WTC11 (cell line): Measurements from ENCODE around the gene UPF3A. TPM values are rescaled to one million over a fixed set of nuclear protein-coding genes. Genes with fewer than 3 reads are reported as not detected.

Experiments used
- ATAC-seq: fragments of 200-7000 bp; cut with Tn5 transposase; 2 replicates; pipeline ENCODE4 v1.10.0; 2021; ENCODE audit warnings: mild to moderate bottlenecking, moderate library complexity
- CTCF ChIA-PET: fragments of 300-600 bp; sonication (Branson Sonifier 250); formaldehyde crosslinking; loops from one replicate; lab custom pipeline; 2021; ENCODE audit warnings: antibody characterized with exemption; lab: Charles Lee
- POLR2A ChIA-PET: fragments of 350-600 bp; sonication (Branson Sonifier 250); formaldehyde crosslinking; loops from one replicate; lab custom pipeline; 2021; ENCODE audit warnings: antibody characterized with exemption; lab: Charles Lee
- DNase-seq: peaks from one replicate; pipeline ENCODE4 v3.0.0; 2021; ENCODE audit warnings: low spot score
- H3K27ac Mint-ChIP-seq: 2 replicates; pipeline ENCODE4 v1.8.0; 2021; ENCODE audit warnings: mixed read lengths
- H3K27me3 Mint-ChIP-seq: 2 replicates; pipeline ENCODE4 v1.8.0; 2021; ENCODE audit warnings: low read depth, mild to moderate bottlenecking, moderate library complexity, mixed read lengths
- H3K36me3 Mint-ChIP-seq: 2 replicates; pipeline ENCODE4 v1.8.0; 2021; ENCODE audit warnings: mixed read lengths
- H3K4me1 Mint-ChIP-seq: 2 replicates; pipeline ENCODE4 v1.8.0; 2022; ENCODE audit warnings: mixed read lengths
- H3K4me3 Mint-ChIP-seq: 2 replicates; pipeline ENCODE4 v1.8.0; 2021; ENCODE audit warnings: mild to moderate bottlenecking, moderate library complexity, mixed read lengths
- H3K9me3 Mint-ChIP-seq: 2 replicates; pipeline ENCODE4 v1.8.0; 2021; ENCODE audit warnings: mixed read lengths
- ARID4B ChIP-seq: sonication (generic); formaldehyde crosslinking; IDR thresholded peaks from 2 replicates; pipeline ENCODE4 v1.8.0; 2023; ENCODE audit warnings: missing genetic modification reagents, mild to moderate bottlenecking, borderline replicate concordance
- ATF1 ChIP-seq: sonication (generic); formaldehyde crosslinking; IDR thresholded peaks from 2 replicates; pipeline ENCODE4 v1.8.1; 2023; ENCODE audit warnings: mild to moderate bottlenecking, moderate library complexity, missing genetic modification reagents
- CREM ChIP-seq: sonication (generic); formaldehyde crosslinking; IDR thresholded peaks from 2 replicates; pipeline ENCODE4 v1.8.1; 2022; ENCODE audit warnings: mild to moderate bottlenecking, missing genetic modification reagents, moderate library complexity
- E2F1 ChIP-seq: sonication (generic); formaldehyde crosslinking; IDR thresholded peaks from 2 replicates; pipeline ENCODE4 v1.8.0; 2022; ENCODE audit warnings: mild to moderate bottlenecking, missing genetic modification reagents
- ESRRA ChIP-seq: sonication (generic); formaldehyde crosslinking; IDR thresholded peaks from 2 replicates; pipeline ENCODE4 v1.8.1; 2022; ENCODE audit warnings: mild to moderate bottlenecking, missing genetic modification reagents, borderline replicate concordance
- GABPB1 ChIP-seq: sonication (generic); formaldehyde crosslinking; IDR thresholded peaks from 2 replicates; pipeline ENCODE4 v1.8.1; 2023; ENCODE audit warnings: mild to moderate bottlenecking, missing genetic modification reagents
- HMGA2 ChIP-seq: fragments of 250-450 bp; sonication (Bioruptor Pico); IDR thresholded peaks from 2 replicates; pipeline ENCODE4 v1.4.0; 2021; ENCODE audit warnings: mild to moderate bottlenecking, moderate library complexity
- MXD4 ChIP-seq: fragments of 250-450 bp; sonication (Bioruptor Pico); IDR thresholded peaks from 2 replicates; pipeline ENCODE4 v1.8.0; 2021; ENCODE audit warnings: mild to moderate bottlenecking, moderate library complexity, borderline replicate concordance
- MYBL2 ChIP-seq: sonication (generic); formaldehyde crosslinking; IDR thresholded peaks from 2 replicates; pipeline ENCODE4 v1.8.1; 2023; ENCODE audit warnings: mild to moderate bottlenecking, moderate library complexity, missing genetic modification reagents
- TCF7 ChIP-seq: sonication (generic); formaldehyde crosslinking; IDR thresholded peaks from 2 replicates; pipeline ENCODE4 v1.8.0; 2022; ENCODE audit warnings: mild to moderate bottlenecking, low read depth, missing genetic modification reagents, moderate library complexity
- TEAD1 ChIP-seq: sonication (generic); formaldehyde crosslinking; IDR thresholded peaks from 2 replicates; pipeline ENCODE4 v1.8.0; 2022; ENCODE audit warnings: mild to moderate bottlenecking, missing genetic modification reagents
- ZNF232 ChIP-seq: sonication (generic); formaldehyde crosslinking; IDR thresholded peaks from 2 replicates; pipeline ENCODE4 v1.8.0; 2022; ENCODE audit warnings: mild to moderate bottlenecking, missing genetic modification reagents
- ZNF317 ChIP-seq: sonication (generic); formaldehyde crosslinking; IDR thresholded peaks from 2 replicates; pipeline ENCODE4 v1.8.1; 2023; ENCODE audit warnings: low read depth, mild to moderate bottlenecking, moderate library complexity, missing genetic modification reagents, borderline replicate concordance
- ZNF416 ChIP-seq: fragments of 250-450 bp; sonication (Bioruptor Pico); IDR thresholded peaks from 2 replicates; pipeline ENCODE4 v1.9.0; 2021; ENCODE audit warnings: mild to moderate bottlenecking, inconsistent platforms
- ZNF423 ChIP-seq: fragments of 250-450 bp; sonication (Bioruptor Pico); IDR thresholded peaks from 2 replicates; pipeline ENCODE4 v2.1.2; 2022; ENCODE audit warnings: mild to moderate bottlenecking, moderate library complexity
- ZSCAN18 ChIP-seq: fragments of 250-450 bp; sonication (Bioruptor Pico); IDR thresholded peaks from 2 replicates; pipeline ENCODE4 v2.1.2; 2022; ENCODE audit warnings: mild to moderate bottlenecking, moderate library complexity
- total RNA-seq: library from RNA; stranded (reverse); gene quantifications from 3 replicates; pipeline ENCODE4 v1.2.3, GENCODE V29; 2021
- TF ChIP-seq, protein P1 (sequence below): fragments of 200-600 bp; IDR thresholded peaks from 2 replicates; pipeline ENCODE4 v1.8.0; 2022; ENCODE audit warnings: antibody characterized with exemption
- TF ChIP-seq, protein P2 (sequence below): sonication (generic); formaldehyde crosslinking; IDR thresholded peaks from 2 replicates; pipeline ENCODE4 v1.8.1; 2022; ENCODE audit warnings: low read depth, missing genetic modification reagents, borderline replicate concordance

Gene UPF3A
- total RNA-seq, 1 experiment from 2014 or later, result 71.9 TPM

GRCh38 chr13:114321256-114321655 is 39.9 kb downstream of the UPF3A start:
- ATAC-seq (no peak), DNase-seq (no peak)
- H3K9me3 Mint-ChIP-seq, result no peaks in the 10 kb centered on the region
- ChIA-PET CTCF (no interaction called here), POLR2A (no interaction called here)
- no peaks in the 10 kb centered on the region for H3K27me3 Mint-ChIP-seq
- H3K36me3 Mint-ChIP-seq, result peaks cover 64% of the 10 kb centered on the region
- H3K27ac Mint-ChIP-seq, result peak overlapping the region; percentile 29; the same call in 1 of the 2 replicates
- TF ChIP-seq ZNF232 (CRISPR knock-in tag), result no peak
- TF ChIP-seq CREM (CRISPR knock-in tag), result no peak
- no peak for TF ChIP-seq MYBL2
- TF ChIP-seq ZSCAN18 (CRISPR knock-in tag), result no peak
- no peak for TF ChIP-seq GABPB1
- no peak for TF ChIP-seq TEAD1
- TF ChIP-seq MXD4 (CRISPR knock-in tag), result no peak
- H3K4me3 Mint-ChIP-seq, result no peak overlapping the region
- H3K4me1 Mint-ChIP-seq, result no peaks in the 10 kb centered on the region

- no peak for ATAC-seq
- TF ChIP-seq ZNF416 (CRISPR knock-in tag) (no peak), TCF7 (CRISPR knock-in tag) (no peak), HMGA2 (CRISPR knock-in tag) (no peak)
- TF ChIP-seq, protein P1, sequence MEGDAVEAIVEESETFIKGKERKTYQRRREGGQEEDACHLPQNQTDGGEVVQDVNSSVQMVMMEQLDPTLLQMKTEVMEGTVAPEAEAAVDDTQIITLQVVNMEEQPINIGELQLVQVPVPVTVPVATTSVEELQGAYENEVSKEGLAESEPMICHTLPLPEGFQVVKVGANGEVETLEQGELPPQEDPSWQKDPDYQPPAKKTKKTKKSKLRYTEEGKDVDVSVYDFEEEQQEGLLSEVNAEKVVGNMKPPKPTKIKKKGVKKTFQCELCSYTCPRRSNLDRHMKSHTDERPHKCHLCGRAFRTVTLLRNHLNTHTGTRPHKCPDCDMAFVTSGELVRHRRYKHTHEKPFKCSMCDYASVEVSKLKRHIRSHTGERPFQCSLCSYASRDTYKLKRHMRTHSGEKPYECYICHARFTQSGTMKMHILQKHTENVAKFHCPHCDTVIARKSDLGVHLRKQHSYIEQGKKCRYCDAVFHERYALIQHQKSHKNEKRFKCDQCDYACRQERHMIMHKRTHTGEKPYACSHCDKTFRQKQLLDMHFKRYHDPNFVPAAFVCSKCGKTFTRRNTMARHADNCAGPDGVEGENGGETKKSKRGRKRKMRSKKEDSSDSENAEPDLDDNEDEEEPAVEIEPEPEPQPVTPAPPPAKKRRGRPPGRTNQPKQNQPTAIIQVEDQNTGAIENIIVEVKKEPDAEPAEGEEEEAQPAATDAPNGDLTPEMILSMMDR, result no peak
- Mint-ChIP-seq H3K36me3 (peaks cover 69% of the 10 kb centered on the region), H3K4me3 (no peak overlapping the region), H3K4me1 (peaks cover 8% of the 10 kb centered on the region), H3K9me3 (no peaks in the 10 kb centered on the region), H3K27ac (no peak overlapping the region), H3K27me3 (no peaks in the 10 kb centered on the region)
- POLR2A ChIA-PET, result no interaction called here
- DNase-seq, result no peak
- CTCF ChIA-PET, result no interaction called here
Measured at GRCh38 chr13:114323349-114323748, 41.9 kb downstream of the UPF3A start.

DNA sequence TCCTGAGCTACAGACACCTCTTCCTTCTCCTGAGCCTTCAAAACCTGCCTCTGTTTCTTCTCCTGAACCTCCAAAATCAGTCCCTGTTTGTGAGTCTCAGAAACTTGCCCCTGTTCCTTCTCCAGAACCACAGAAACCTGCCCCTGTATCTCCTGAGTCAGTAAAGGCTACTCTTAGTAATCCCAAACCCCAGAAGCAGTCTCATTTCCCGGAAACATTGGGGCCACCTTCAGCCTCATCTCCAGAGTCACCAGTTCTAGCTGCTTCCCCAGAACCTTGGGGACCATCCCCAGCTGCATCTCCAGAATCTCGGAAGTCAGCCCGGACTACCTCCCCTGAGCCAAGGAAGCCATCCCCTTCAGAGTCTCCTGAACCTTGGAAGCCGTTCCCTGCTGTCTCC is 42.9 kb downstream of the UPF3A start:
- ChIA-PET POLR2A (no interaction called here), CTCF (no interaction called here)
- TF ChIP-seq E2F1 (CRISPR knock-in tag), result no peak
- TF ChIP-seq ZNF317 (CRISPR knock-in tag), result no peak
- no peak for TF ChIP-seq ESRRA (CRISPR knock-in tag)
- no peak for TF ChIP-seq ARID4B (CRISPR knock-in tag)
- no peak for TF ChIP-seq ATF1
- TF ChIP-seq ZNF423 (CRISPR knock-in tag), result no peak
- TF ChIP-seq, protein P2, sequence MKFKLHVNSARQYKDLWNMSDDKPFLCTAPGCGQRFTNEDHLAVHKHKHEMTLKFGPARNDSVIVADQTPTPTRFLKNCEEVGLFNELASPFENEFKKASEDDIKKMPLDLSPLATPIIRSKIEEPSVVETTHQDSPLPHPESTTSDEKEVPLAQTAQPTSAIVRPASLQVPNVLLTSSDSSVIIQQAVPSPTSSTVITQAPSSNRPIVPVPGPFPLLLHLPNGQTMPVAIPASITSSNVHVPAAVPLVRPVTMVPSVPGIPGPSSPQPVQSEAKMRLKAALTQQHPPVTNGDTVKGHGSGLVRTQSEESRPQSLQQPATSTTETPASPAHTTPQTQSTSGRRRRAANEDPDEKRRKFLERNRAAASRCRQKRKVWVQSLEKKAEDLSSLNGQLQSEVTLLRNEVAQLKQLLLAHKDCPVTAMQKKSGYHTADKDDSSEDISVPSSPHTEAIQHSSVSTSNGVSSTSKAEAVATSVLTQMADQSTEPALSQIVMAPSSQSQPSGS (CRISPR knock-in tag), result no peak
- no peaks in the 10 kb centered on the region for H3K9me3 Mint-ChIP-seq
- H3K27me3 Mint-ChIP-seq, result no peaks in the 10 kb centered on the region
- DNase-seq (no peak), ATAC-seq (no peak)
- peaks cover 8% of the 10 kb centered on the region for H3K4me1 Mint-ChIP-seq
- H3K27ac Mint-ChIP-seq, result no peak overlapping the region
- no peak overlapping the region for H3K4me3 Mint-ChIP-seq
- peaks cover 67% of the 10 kb centered on the region for H3K36me3 Mint-ChIP-seq
